ENCODE results near the gene LRRC4C.
A peak's percentile ranks its signal among the peaks of the same experiment; 100 is the strongest.

Gene LRRC4C

GRCh38 chr11:40295466-40295865 lies 1164.0 kb downstream of the LRRC4C start:
- Histone ChIP-seq H2AFZ (ENCODE audit: low read depth, low read length) (no peak overlapping the region), H3K14ac (ENCODE audit: low read length in 2 of 2) (no peak overlapping the region), H3K36me3 (ENCODE audit: control insufficient read depth in 1 of 2, insufficient read depth in 2 of 2, low read depth in 1 of 2, low read length in 2 of 2) (no peaks in the 10 kb centered on the region), H3K79me1 (replicated peaks; ENCODE audit: low read length, poor library complexity, severe bottlenecking) (no peaks in the 10 kb centered on the region), H3K27me3 (ENCODE audit: control insufficient read depth in 1 of 2, insufficient read depth in 1 of 2, low read length in 2 of 2) (peaks cover 22 to 27% of the 10 kb centered on the region in 2 experiments), H3K23ac (ENCODE audit: low read length in 2 of 2) (no peak overlapping the region), H3K9me3 (ENCODE audit: control insufficient read depth, low read length) (no peaks in the 10 kb centered on the region), H4K8ac (ENCODE audit: low read length) (no peak overlapping the region), H2BK15ac (ENCODE audit: low read depth, poor library complexity, severe bottlenecking) (no peak overlapping the region), H3K27ac (ENCODE audit: low read length, poor library complexity, severe bottlenecking) (no peak overlapping the region), H3K9ac (ENCODE audit: low read length) (no peak overlapping the region), H2AK5ac (ENCODE audit: low read length, severe bottlenecking) (no peak overlapping the region), H3K4ac (ENCODE audit: low read depth in 1 of 2, low read length in 2 of 2) (no peak overlapping the region), H3K4me2 (ENCODE audit: low read length, poor library complexity, severe bottlenecking) (no peak overlapping the region), H3K4me1 (ENCODE audit: control insufficient read depth, insufficient read depth, low read depth, low read length) (peaks cover 5% of the 10 kb centered on the region), H3K18ac (ENCODE audit: low read depth in 1 of 2, low read length in 2 of 2) (no peak overlapping the region), H2BK12ac (ENCODE audit: low read length in 2 of 2) (no peak overlapping the region), H3K4me3 (ENCODE audit: insufficient read depth in 1 of 2, low read depth in 1 of 2, low read length in 2 of 2) (no peak overlapping the region), H2BK120ac (ENCODE audit: low read depth, low read length) (no peak overlapping the region), H4K91ac (ENCODE audit: low read length) (no peak overlapping the region), H2BK5ac (ENCODE audit: low read depth, low read length, poor library complexity, severe bottlenecking) (no peak overlapping the region)
- 83% methylated on average over 3 of the region's 4 CpGs for WGBS
- no peak for DNase-seq

GRCh38 chr11:40294741-40295140 lies 1164.7 kb downstream of the LRRC4C start:
- Histone ChIP-seq H2AFZ (ENCODE audit: low read depth, low read length) (no peak overlapping the region), H3K4me1 (ENCODE audit: control insufficient read depth, insufficient read depth, low read depth, low read length) (peaks cover 5% of the 10 kb centered on the region), H3K4ac (ENCODE audit: low read depth in 1 of 2, low read length in 2 of 2) (no peak overlapping the region), H2AK5ac (ENCODE audit: low read length, severe bottlenecking) (no peak overlapping the region), H3K36me3 (ENCODE audit: control insufficient read depth in 1 of 2, insufficient read depth in 2 of 2, low read depth in 1 of 2, low read length in 2 of 2) (no peaks in the 10 kb centered on the region), H2BK5ac (ENCODE audit: low read depth, low read length, poor library complexity, severe bottlenecking) (no peak overlapping the region), H3K9ac (ENCODE audit: low read length) (no peak overlapping the region), H3K27ac (ENCODE audit: low read length, poor library complexity, severe bottlenecking) (no peak overlapping the region), H3K18ac (ENCODE audit: low read depth in 1 of 2, low read length in 2 of 2) (no peak overlapping the region), H3K23ac (ENCODE audit: low read length in 2 of 2) (no peak overlapping the region), H2BK15ac (ENCODE audit: low read depth, poor library complexity, severe bottlenecking) (no peak overlapping the region), H3K4me3 (ENCODE audit: insufficient read depth in 1 of 2, low read depth in 1 of 2, low read length in 2 of 2) (no peak overlapping the region), H4K91ac (ENCODE audit: low read length) (no peak overlapping the region), H3K14ac (ENCODE audit: low read length in 2 of 2) (no peak overlapping the region), H3K79me1 (replicated peaks; ENCODE audit: low read length, poor library complexity, severe bottlenecking) (no peaks in the 10 kb centered on the region), H2BK12ac (ENCODE audit: low read length in 2 of 2) (no peak overlapping the region), H4K8ac (ENCODE audit: low read length) (no peak overlapping the region), H3K9me3 (ENCODE audit: control insufficient read depth, low read length) (no peaks in the 10 kb centered on the region), H2BK120ac (ENCODE audit: low read depth, low read length) (no peak overlapping the region), H3K27me3 (ENCODE audit: control insufficient read depth in 1 of 2, insufficient read depth in 1 of 2, low read length in 2 of 2) (peaks cover 19 to 31% of the 10 kb centered on the region in 2 experiments), H3K4me2 (ENCODE audit: low read length, poor library complexity, severe bottlenecking) (no peak overlapping the region)
- WGBS = 92% methylated on average over 7 of the region's 9 CpGs
- DNase-seq = no peak

GRCh38 chr11:40294349-40294735 lies 1165.1 kb downstream of the LRRC4C start:
- H2AK5ac ChIP-seq (ENCODE audit: low read length, severe bottlenecking) = no peak overlapping the region
- no peak overlapping the region for H3K4ac ChIP-seq (ENCODE audit: low read depth in 1 of 2, low read length in 2 of 2)
- no peak overlapping the region for H3K14ac ChIP-seq (ENCODE audit: low read length in 2 of 2)
- H3K79me1 ChIP-seq (replicated peaks; ENCODE audit: low read length, poor library complexity, severe bottlenecking) = no peaks in the 10 kb centered on the region
- no peak overlapping the region for H2AFZ ChIP-seq (ENCODE audit: low read depth, low read length)
- H3K27me3 ChIP-seq (ENCODE audit: control insufficient read depth in 1 of 2, insufficient read depth in 1 of 2, low read length in 2 of 2) = peaks cover 18 to 31% of the 10 kb centered on the region in 2 experiments
- WGBS = 78% methylated on average over 12 of the region's 13 CpGs
- H3K23ac ChIP-seq (ENCODE audit: low read length in 2 of 2) = no peak overlapping the region
- H4K8ac ChIP-seq (ENCODE audit: low read length) = no peak overlapping the region
- H2BK5ac ChIP-seq (ENCODE audit: low read depth, low read length, poor library complexity, severe bottlenecking) = no peak overlapping the region
- no peak overlapping the region for H3K4me3 ChIP-seq (ENCODE audit: insufficient read depth in 1 of 2, low read depth in 1 of 2, low read length in 2 of 2)
- no peak overlapping the region for H3K18ac ChIP-seq (ENCODE audit: low read depth in 1 of 2, low read length in 2 of 2)
- H2BK120ac ChIP-seq (ENCODE audit: low read depth, low read length) = no peak overlapping the region
- DNase-seq = no peak
- H4K91ac ChIP-seq (ENCODE audit: low read length) = no peak overlapping the region
- no peak overlapping the region for H3K4me2 ChIP-seq (ENCODE audit: low read length, poor library complexity, severe bottlenecking)
- H3K4me1 ChIP-seq (ENCODE audit: control insufficient read depth, insufficient read depth, low read depth, low read length) = peaks cover 5% of the 10 kb centered on the region
- H3K9ac ChIP-seq (ENCODE audit: low read length) = no peak overlapping the region
- no peaks in the 10 kb centered on the region for H3K36me3 ChIP-seq (ENCODE audit: control insufficient read depth in 1 of 2, insufficient read depth in 2 of 2, low read depth in 1 of 2, low read length in 2 of 2)
- H2BK15ac ChIP-seq (ENCODE audit: low read depth, poor library complexity, severe bottlenecking) = no peak overlapping the region
- H3K27ac ChIP-seq (ENCODE audit: low read length, poor library complexity, severe bottlenecking) = no peak overlapping the region
- no peak overlapping the region for H2BK12ac ChIP-seq (ENCODE audit: low read length in 2 of 2)
- no peaks in the 10 kb centered on the region for H3K9me3 ChIP-seq (ENCODE audit: control insufficient read depth, low read length)

GRCh38 chr11:40293655-40294348 lies 1165.7 kb downstream of the LRRC4C start:
- Histone ChIP-seq H3K79me1 (replicated peaks; ENCODE audit: low read length, poor library complexity, severe bottlenecking) (no peaks in the 10 kb centered on the region), H3K9me3 (ENCODE audit: control insufficient read depth, low read length) (no peaks in the 10 kb centered on the region), H2BK12ac (ENCODE audit: low read length in 2 of 2) (peak overlapping the region in 1 of 2 experiments; percentile 39), H3K4me1 (ENCODE audit: control insufficient read depth, insufficient read depth, low read depth, low read length) (peaks cover 5% of the 10 kb centered on the region), H4K91ac (ENCODE audit: low read length) (no peak overlapping the region), H2AFZ (ENCODE audit: low read depth, low read length) (peak overlapping the region; percentile 86), H2BK15ac (ENCODE audit: low read depth, poor library complexity, severe bottlenecking) (no peak overlapping the region), H3K23ac (ENCODE audit: low read length in 2 of 2) (peak overlapping the region in 1 of 2 experiments; percentile 14), H3K9ac (ENCODE audit: low read length) (peak overlapping the region; percentile 74), H3K36me3 (ENCODE audit: control insufficient read depth in 1 of 2, insufficient read depth in 2 of 2, low read depth in 1 of 2, low read length in 2 of 2) (no peaks in the 10 kb centered on the region), H4K8ac (ENCODE audit: low read length) (peak overlapping the region; percentile 88), H3K4ac (ENCODE audit: low read depth in 1 of 2, low read length in 2 of 2) (peak overlapping the region; percentile 29 to 61), H3K27ac (ENCODE audit: low read length, poor library complexity, severe bottlenecking) (peak overlapping the region; percentile 31), H3K4me3 (ENCODE audit: insufficient read depth in 1 of 2, low read depth in 1 of 2, low read length in 2 of 2) (peak overlapping the region; percentile 58 to 84), H3K27me3 (ENCODE audit: control insufficient read depth in 1 of 2, insufficient read depth in 1 of 2, low read length in 2 of 2) (peaks cover 18 to 31% of the 10 kb centered on the region in 2 experiments), H2AK5ac (ENCODE audit: low read length, severe bottlenecking) (no peak overlapping the region), H2BK120ac (ENCODE audit: low read depth, low read length) (no peak overlapping the region), H3K4me2 (ENCODE audit: low read length, poor library complexity, severe bottlenecking) (peak overlapping the region; percentile 99), H3K14ac (ENCODE audit: low read length in 2 of 2) (peak overlapping the region in 1 of 2 experiments; percentile 11), H3K18ac (ENCODE audit: low read depth in 1 of 2, low read length in 2 of 2) (peak overlapping the region; percentile 58 to 89), H2BK5ac (ENCODE audit: low read depth, low read length, poor library complexity, severe bottlenecking) (no peak overlapping the region)
- DNase-seq = peak; percentile 96
- WGBS = under 1% methylated on average over 27 of the region's 27 CpGs

Data from mesenchymal stem cell (in vitro differentiated cells and primary cell).